Prostate gland (tissue), 2 donors: ENCODE data around the gene TMEM92.

ENCODE experiments used
- CTCF ChIP-seq, 4 experiments: fragments of 200-600 bp in 2 of 4; fragments of 450-650 bp in 2 of 4; sonication (generic) in 2 of 4; IDR thresholded peaks; 1 replicate in 3 of 4; 2 replicates in 1 of 4; pipeline ENCODE4 v1.5.1; 2016 to 2019; ENCODE audit warnings: antibody characterized with exemption in 4 of 4, mild to moderate bottlenecking in 2 of 4, moderate library complexity in 2 of 4
- POLR2A ChIP-seq: fragments of 450-650 bp; IDR thresholded peaks from one replicate; pipeline ENCODE4 v1.6.1; 2016; ENCODE audit warnings: antibody characterized with exemption, mild to moderate bottlenecking
- POLR2AphosphoS5 ChIP-seq: sonication (generic); formaldehyde crosslinking; IDR thresholded peaks from one replicate; pipeline ENCODE4 v1.6.1; 2017; ENCODE audit warnings: antibody characterized with exemption

DNA sequence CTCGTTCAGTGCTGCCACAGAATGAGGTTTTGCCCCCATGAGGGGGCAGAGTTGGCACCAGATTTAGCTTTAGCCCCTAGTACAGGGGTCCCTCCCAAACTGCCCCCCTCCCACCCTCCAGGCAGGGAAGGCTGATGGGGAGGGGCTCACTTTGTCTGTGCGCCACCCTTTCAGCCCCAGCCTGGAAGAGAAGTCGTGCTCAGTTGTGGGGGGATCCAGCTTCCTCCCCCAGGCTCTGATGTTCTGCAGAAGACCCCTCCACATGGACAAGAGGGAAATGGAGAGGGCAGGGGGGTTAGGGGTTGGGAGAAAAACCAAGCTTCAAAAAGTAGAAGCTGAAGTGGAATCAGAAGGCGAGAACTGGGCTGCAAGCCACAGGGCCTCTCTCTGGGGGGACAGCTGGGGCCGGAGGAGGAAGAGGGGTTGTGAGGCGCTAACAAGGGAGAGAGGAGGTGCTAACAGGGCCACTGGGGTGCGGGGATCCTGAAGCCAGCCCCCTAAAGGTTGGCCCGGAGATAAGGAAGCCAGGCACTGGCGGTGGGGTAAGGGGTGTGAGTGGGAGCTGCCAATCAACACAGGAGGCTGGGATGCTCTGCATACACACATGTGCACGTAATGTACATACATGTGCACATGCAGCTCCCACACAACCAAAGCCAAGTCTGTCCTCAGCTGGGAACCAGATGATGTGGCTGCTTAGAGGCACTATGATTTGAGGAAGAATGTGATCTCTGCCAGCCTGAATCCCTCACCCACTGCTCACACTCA, 7.0 kb upstream of the TMEM92 start:
- TF ChIP-seq CTCF (IDR thresholded peaks at IDR 0.05) (no peak), POLR2A (no peak), POLR2AphosphoS5 (no peak)
